Neuronal stem cell (in vitro differentiated cells): ENCODE data around the gene FNDC1.

ENCODE experiments used
- DNase-seq: peaks from one replicate; pipeline ENCODE4 v3.0.0-alpha.2; 2013; ENCODE audit warnings: low spot score
- H2AFZ ChIP-seq: one replicate; pipeline ENCODE4 v1.6.1; 2013; ENCODE audit warnings: mild to moderate bottlenecking, low read length, inconsistent platforms
- H2AK5ac ChIP-seq: 2 replicates; pipeline ENCODE4 v1.6.1; 2013; ENCODE audit warnings: low read depth, mild to moderate bottlenecking, inconsistent platforms, low read length, moderate library complexity, mixed read lengths
- H2BK120ac ChIP-seq: 2 replicates; pipeline ENCODE4 v1.6.1; 2013; ENCODE audit warnings: low read depth, mild to moderate bottlenecking, inconsistent platforms, low read length, moderate library complexity, mixed read lengths
- H2BK12ac ChIP-seq: one replicate; pipeline ENCODE4 v1.6.1; 2013; ENCODE audit warnings: low read length, inconsistent platforms
- H2BK15ac ChIP-seq: 2 replicates; pipeline ENCODE4 v1.6.1; 2013; ENCODE audit warnings: mild to moderate bottlenecking, low read length, inconsistent platforms, mixed read lengths
- H2BK5ac ChIP-seq: one replicate; pipeline ENCODE4 v1.6.1; 2013; ENCODE audit warnings: inconsistent platforms, mild to moderate bottlenecking, low read length, moderate library complexity
- H3K14ac ChIP-seq: one replicate; pipeline ENCODE4 v1.6.1; 2013; ENCODE audit warnings: low read length, inconsistent platforms
- H3K18ac ChIP-seq: 2 replicates; pipeline ENCODE4 v1.6.1; 2013; ENCODE audit warnings: low read length, inconsistent platforms
- H3K23ac ChIP-seq: 2 replicates; pipeline ENCODE4 v1.6.1; 2013; ENCODE audit warnings: low read depth, mild to moderate bottlenecking, mixed read lengths, low read length, inconsistent platforms; ENCODE audit not compliant: poor library complexity
- H3K27ac ChIP-seq: replicated peaks from 3 replicates; pipeline ENCODE4 v1.5.1; 2013; ENCODE audit warnings: low read length, inconsistent platforms
- H3K27me3 ChIP-seq, 3 experiments: 2 replicates each; pipeline ENCODE4 v1.6.1; 2013; ENCODE audit warnings: low read length in 3 of 3, mild to moderate bottlenecking in 2 of 3, inconsistent platforms in 1 of 3, low read depth in 1 of 3, mixed read lengths in 1 of 3, moderate library complexity in 1 of 3; ENCODE audit not compliant: control insufficient read depth in 3 of 3, insufficient read depth in 3 of 3
- H3K36me3 ChIP-seq, 2 donors: replicated peaks in 1 of 2; 2 replicates each; pipeline ENCODE4 v1.6.1; 2013; ENCODE audit warnings: low read length in 2 of 2; ENCODE audit not compliant: control insufficient read depth in 2 of 2, insufficient read depth in 2 of 2
- H3K4ac ChIP-seq: 2 replicates; pipeline ENCODE4 v1.6.1; 2013; ENCODE audit warnings: inconsistent platforms, mild to moderate bottlenecking, low read length, moderate library complexity
- H3K4me1 ChIP-seq, 2 donors: 1 replicate in 1 of 2; 2 replicates in 1 of 2; pipeline ENCODE4 v1.6.1; 2013; ENCODE audit warnings: low read length in 2 of 2, low read depth in 1 of 2; ENCODE audit not compliant: control insufficient read depth in 2 of 2, insufficient read depth in 1 of 2
- H3K4me2 ChIP-seq: one replicate; pipeline ENCODE4 v1.6.1; 2013; ENCODE audit warnings: mild to moderate bottlenecking, low read length, inconsistent platforms; ENCODE audit not compliant: insufficient read depth, poor library complexity, severe bottlenecking
- H3K4me3 ChIP-seq, 2 donors: 2 replicates each; pipeline ENCODE4 v1.5.1; 2013; ENCODE audit warnings: low read length in 2 of 2, mild to moderate bottlenecking in 2 of 2, inconsistent platforms in 1 of 2, moderate library complexity in 1 of 2
- H3K79me1 ChIP-seq: one replicate; pipeline ENCODE4 v1.6.1; 2013; ENCODE audit warnings: low read depth, mild to moderate bottlenecking, inconsistent platforms, low read length, moderate library complexity
- H3K9ac ChIP-seq: one replicate; pipeline ENCODE4 v1.6.1; 2013; ENCODE audit warnings: mild to moderate bottlenecking, low read depth, low read length, inconsistent platforms; ENCODE audit not compliant: poor library complexity
- H3K9me3 ChIP-seq, 2 donors: replicated peaks in 1 of 2; 2 replicates each; pipeline versions ENCODE3 to v1.6.1; 2013; ENCODE audit warnings: low read length in 2 of 2, mild to moderate bottlenecking in 2 of 2, inconsistent platforms in 1 of 2, low read depth in 1 of 2, mixed read lengths in 1 of 2, moderate library complexity in 1 of 2; ENCODE audit not compliant: control insufficient read depth in 2 of 2, insufficient read depth in 1 of 2
- H4K8ac ChIP-seq: one replicate; pipeline ENCODE4 v1.6.1; 2013; ENCODE audit warnings: low read depth, mild to moderate bottlenecking, inconsistent platforms, low read length, moderate library complexity
- H4K91ac ChIP-seq: one replicate; pipeline ENCODE4 v1.6.1; 2013; ENCODE audit warnings: low read length, low read depth, mild to moderate bottlenecking, inconsistent platforms; ENCODE audit not compliant: poor library complexity
- WGBS, 2 donors: extraction: QIAGEN DNeasy Blood & Tissue Kit; methylation state at CpG; one replicate each; pipeline ENCODE4 v1.1.7; 2013; ENCODE audit warnings: missing lambda C conversion rate in 2 of 2, mixed read lengths in 1 of 2; ENCODE audit not compliant: insufficient read length in 2 of 2, insufficient replicate concordance in 1 of 2; ENCODE audit errors: extremely low coverage in 2 of 2; 5-methylcytosine and 5-hydroxymethylcytosine counted together

FNDC1 gene

GRCh38 chr6:159321267-159321666 lies 152.1 kb downstream of the FNDC1 start:
- no peak overlapping the region for H2AK5ac ChIP-seq
- DNase-seq: no peak
- no peak overlapping the region for H3K4me2 ChIP-seq
- no peak overlapping the region for H2BK120ac ChIP-seq
- H3K79me1 ChIP-seq: no peaks in the 10 kb centered on the region
- no peak overlapping the region for H3K9ac ChIP-seq
- no peak overlapping the region for H2BK15ac ChIP-seq
- H4K91ac ChIP-seq: no peak overlapping the region
- no peak overlapping the region for H3K27ac ChIP-seq
- H3K4ac ChIP-seq: no peak overlapping the region
- no peaks in the 10 kb centered on the region for H3K36me3 ChIP-seq
- no peak overlapping the region for H2BK5ac ChIP-seq
- no peaks in the 10 kb centered on the region for H3K9me3 ChIP-seq
- H3K4me1 ChIP-seq: no peaks in the 10 kb centered on the region
- no peak overlapping the region for H3K23ac ChIP-seq
- no peak overlapping the region for H3K4me3 ChIP-seq
- H2BK12ac ChIP-seq: no peak overlapping the region
- no peak overlapping the region for H2AFZ ChIP-seq
- no peak overlapping the region for H3K18ac ChIP-seq
- no peaks in the 10 kb centered on the region for H3K27me3 ChIP-seq
- WGBS, 2 donors: no CpG with 5 or more reads among the region's 4 CpGs
- no peak overlapping the region for H4K8ac ChIP-seq
- H3K14ac ChIP-seq: peak overlapping the region; percentile 14
